Mesothelial cell of epicardium (in vitro differentiated cells): ENCODE measurements around the gene GGACT. TPM values are rescaled to one million over a fixed set of nuclear protein-coding genes. Genes with fewer than 3 reads are reported as not detected.

ENCODE experiments used
- DNase-seq, 2 experiments: peaks; one replicate each; pipeline ENCODE4 v3.0.0; 2021; ENCODE audit warnings: low spot score in 2 of 2; ENCODE audit not compliant: unreplicated experiment in 2 of 2
- H3K27ac Mint-ChIP-seq: 2 replicates; pipeline ENCODE4 v1.8.0; 2021; ENCODE audit warnings: mixed read lengths
- H3K27me3 Mint-ChIP-seq: 2 replicates; pipeline ENCODE4 v1.8.0; 2021; ENCODE audit warnings: low read depth, mixed read lengths
- H3K36me3 Mint-ChIP-seq: 2 replicates; pipeline ENCODE4 v1.8.0; 2021; ENCODE audit warnings: mixed read lengths
- H3K4me1 Mint-ChIP-seq: 2 replicates; pipeline ENCODE4 v1.8.0; 2021; ENCODE audit warnings: mixed read lengths
- H3K4me3 Mint-ChIP-seq: 2 replicates; pipeline ENCODE4 v1.8.0; 2021; ENCODE audit warnings: mild to moderate bottlenecking, moderate library complexity, mixed read lengths
- H3K9me3 Mint-ChIP-seq: 2 replicates; pipeline ENCODE4 v1.8.0; 2021; ENCODE audit warnings: mixed read lengths
- total RNA-seq: library from RNA; stranded (reverse); gene quantifications from 3 replicates; pipeline ENCODE4 v1.2.1, GENCODE V29; 2021
- TF ChIP-seq, protein P1 (sequence below): fragments of 200-600 bp; sonication (generic); IDR thresholded peaks from one replicate; pipeline ENCODE4 v1.5.0; 2021; ENCODE audit warnings: antibody characterized with exemption; ENCODE audit not compliant: unreplicated experiment

GGACT gene
- total RNA-seq, 1 donor from 2014 or later = 6.6 TPM

DNA sequence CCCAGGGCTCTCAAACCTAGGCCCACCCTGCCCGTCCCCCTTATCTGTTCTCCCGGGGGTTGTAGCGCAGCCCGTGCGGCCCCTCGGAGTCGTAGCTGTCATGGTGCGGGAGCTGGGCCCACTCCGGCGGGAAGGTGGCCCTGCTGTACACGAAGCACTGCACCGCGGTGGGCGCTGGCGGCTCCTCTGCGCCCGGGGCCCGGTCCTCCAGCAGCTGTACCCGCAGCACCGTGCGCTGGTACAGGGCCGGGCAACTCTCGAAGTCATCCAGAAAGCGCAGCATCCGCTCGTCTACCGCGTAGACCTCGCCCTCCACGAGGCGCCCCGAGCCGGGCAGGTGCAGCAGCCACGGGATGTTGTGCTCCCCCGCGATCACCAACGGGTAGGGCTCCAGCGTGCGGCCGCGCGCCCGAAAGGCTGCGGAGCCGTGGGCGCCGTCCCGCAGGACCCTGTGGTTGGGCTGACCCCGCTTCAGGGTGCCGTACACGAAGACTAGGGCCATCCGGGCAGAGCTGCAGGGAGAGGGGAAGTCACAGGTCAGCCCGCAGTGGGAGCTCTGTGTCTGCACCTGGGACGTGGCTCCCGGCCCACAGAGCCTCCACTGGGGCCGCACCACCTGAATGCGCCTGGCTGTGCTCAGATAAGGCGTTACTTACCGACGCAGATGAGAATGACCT, 56.4 kb downstream of the GGACT start:
- no peaks in the 10 kb centered on the region for H3K27me3 Mint-ChIP-seq
- no peak overlapping the region for H3K4me3 Mint-ChIP-seq
- no peaks in the 10 kb centered on the region for H3K4me1 Mint-ChIP-seq
- DNase-seq = no peak
- H3K9me3 Mint-ChIP-seq = no peaks in the 10 kb centered on the region
- H3K36me3 Mint-ChIP-seq = peaks cover 27% of the 10 kb centered on the region
- TF ChIP-seq, protein P1, sequence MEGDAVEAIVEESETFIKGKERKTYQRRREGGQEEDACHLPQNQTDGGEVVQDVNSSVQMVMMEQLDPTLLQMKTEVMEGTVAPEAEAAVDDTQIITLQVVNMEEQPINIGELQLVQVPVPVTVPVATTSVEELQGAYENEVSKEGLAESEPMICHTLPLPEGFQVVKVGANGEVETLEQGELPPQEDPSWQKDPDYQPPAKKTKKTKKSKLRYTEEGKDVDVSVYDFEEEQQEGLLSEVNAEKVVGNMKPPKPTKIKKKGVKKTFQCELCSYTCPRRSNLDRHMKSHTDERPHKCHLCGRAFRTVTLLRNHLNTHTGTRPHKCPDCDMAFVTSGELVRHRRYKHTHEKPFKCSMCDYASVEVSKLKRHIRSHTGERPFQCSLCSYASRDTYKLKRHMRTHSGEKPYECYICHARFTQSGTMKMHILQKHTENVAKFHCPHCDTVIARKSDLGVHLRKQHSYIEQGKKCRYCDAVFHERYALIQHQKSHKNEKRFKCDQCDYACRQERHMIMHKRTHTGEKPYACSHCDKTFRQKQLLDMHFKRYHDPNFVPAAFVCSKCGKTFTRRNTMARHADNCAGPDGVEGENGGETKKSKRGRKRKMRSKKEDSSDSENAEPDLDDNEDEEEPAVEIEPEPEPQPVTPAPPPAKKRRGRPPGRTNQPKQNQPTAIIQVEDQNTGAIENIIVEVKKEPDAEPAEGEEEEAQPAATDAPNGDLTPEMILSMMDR = no peak
- no peak overlapping the region for H3K27ac Mint-ChIP-seq

DNA sequence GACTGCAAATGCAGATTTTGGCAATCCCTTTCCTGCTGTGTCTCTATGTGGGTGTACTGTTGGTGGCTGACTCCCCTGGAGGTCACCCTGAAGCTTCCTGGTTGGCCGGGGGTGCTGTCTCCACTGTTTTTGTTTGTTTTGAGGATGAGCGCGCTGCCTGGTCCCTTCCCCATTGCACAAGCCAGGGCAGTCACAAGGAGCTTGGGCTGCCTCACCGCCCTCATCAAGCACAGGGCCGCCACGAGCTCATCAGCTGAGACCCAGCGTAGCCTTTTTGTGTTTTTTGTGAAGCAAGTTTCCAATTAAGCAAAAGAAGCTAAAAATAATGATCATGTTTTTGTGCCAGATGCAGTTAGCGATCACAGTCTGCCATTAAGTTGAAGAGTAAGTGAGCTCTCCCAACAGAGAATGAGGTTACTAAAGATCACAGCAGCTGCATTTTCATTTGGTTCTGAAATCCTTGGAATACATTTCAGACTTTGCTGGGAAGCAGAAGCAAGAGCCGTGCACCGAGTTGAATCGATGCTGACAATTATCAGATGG, 57.8 kb downstream of the GGACT start:
- H3K27ac Mint-ChIP-seq = no peak overlapping the region
- no peak for DNase-seq
- peaks cover 25% of the 10 kb centered on the region for H3K36me3 Mint-ChIP-seq
- H3K4me1 Mint-ChIP-seq = peaks cover 5% of the 10 kb centered on the region
- H3K27me3 Mint-ChIP-seq = no peaks in the 10 kb centered on the region
- no peak overlapping the region for H3K4me3 Mint-ChIP-seq
- H3K9me3 Mint-ChIP-seq = no peaks in the 10 kb centered on the region
- TF ChIP-seq, protein P1 = no peak

DNA sequence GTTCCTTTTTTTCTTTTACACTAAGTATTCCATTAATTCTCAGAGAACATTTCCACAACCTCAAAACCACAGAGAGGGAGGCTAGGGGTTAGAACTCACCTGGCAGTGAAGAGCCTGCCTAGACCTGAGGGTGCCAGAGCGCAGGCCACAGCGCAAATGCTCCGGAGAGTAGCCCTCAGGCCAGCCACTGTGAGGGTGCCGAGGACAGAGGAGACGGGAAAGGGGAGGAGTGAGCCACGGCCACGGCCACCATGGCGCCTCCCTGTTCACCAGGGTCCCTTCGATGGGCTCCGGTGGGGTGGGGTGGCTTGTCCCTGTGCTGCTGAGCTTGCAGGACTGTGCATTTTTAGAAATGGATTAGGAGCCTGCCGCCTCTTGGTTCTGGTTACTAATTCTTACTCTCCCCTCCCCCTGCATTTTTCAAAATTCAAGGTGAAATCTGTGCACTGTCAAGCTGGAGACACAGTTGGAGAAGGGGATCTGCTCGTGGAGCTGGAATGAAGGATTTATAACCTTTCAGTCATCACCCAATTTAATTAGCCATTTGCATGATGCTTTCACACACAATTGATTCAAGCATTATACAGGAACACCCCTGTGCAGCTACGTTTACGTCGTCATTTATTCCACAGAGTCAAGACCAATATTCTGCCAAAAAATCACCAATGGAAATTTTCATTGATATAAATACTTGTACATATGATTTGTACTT, 58.8 kb downstream of the GGACT start:
- H3K36me3 Mint-ChIP-seq = peaks cover 20% of the 10 kb centered on the region
- H3K9me3 Mint-ChIP-seq = no peaks in the 10 kb centered on the region
- no peak for DNase-seq
- H3K27me3 Mint-ChIP-seq = no peaks in the 10 kb centered on the region
- H3K4me1 Mint-ChIP-seq = peaks cover 6% of the 10 kb centered on the region
- TF ChIP-seq, protein P1 = no peak
- H3K4me3 Mint-ChIP-seq = no peak overlapping the region
- H3K27ac Mint-ChIP-seq = no peak overlapping the region

DNA sequence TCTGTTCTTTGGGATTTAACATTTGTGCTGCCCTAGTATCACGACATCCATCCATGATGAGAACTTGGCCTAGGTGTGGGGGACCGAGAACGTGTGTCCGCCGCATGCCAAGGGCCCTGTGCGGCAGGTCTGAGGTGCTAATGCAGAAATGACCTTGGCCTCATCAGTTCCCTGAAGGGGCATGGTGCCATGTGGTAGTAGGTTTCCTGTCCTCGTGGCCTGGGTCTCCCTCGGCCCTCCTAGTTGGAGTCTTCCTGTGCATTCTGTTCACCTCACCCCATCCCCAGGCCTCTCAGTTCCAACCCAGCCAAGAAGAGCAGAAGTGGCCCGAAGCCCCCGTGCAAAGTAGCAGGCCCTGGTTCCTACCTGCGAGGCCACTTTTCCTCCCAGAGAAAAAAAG, 59.8 kb downstream of the GGACT start:
- Mint-ChIP-seq H3K4me3 (no peak overlapping the region), H3K27ac (no peak overlapping the region), H3K9me3 (no peaks in the 10 kb centered on the region), H3K27me3 (no peaks in the 10 kb centered on the region), H3K36me3 (peaks cover 20% of the 10 kb centered on the region), H3K4me1 (peaks cover 6% of the 10 kb centered on the region)
- no peak for DNase-seq
- TF ChIP-seq, protein P1 = no peak

DNA sequence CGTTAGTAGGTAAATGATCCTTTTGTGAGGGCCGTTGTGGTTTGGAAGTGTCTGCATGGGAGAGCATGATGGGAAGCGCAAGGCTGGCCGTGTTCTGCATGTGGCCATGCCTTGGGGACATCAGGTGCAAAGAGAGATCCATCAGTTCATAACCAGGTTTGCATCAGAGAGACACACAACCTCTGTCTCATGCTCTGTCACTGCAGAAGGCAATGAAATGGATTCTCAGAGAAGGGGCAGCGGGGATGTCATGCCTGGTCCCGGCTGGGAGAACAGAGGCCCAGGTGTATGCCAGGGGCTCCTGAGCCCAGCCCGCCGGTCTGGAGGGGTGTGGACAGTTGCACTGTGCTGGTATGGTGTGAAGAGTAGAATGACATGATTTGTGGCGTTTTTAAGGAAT, 60.2 kb downstream of the GGACT start:
- Mint-ChIP-seq H3K36me3 (peaks cover 23% of the 10 kb centered on the region), H3K27ac (no peak overlapping the region)
- DNase-seq = no peak

More for the DNA sequence above, 60.2 kb downstream of the GGACT start:
- peaks cover 6% of the 10 kb centered on the region for H3K4me1 Mint-ChIP-seq
- H3K9me3 Mint-ChIP-seq = no peaks in the 10 kb centered on the region
- TF ChIP-seq, protein P1 = no peak
- no peak overlapping the region for H3K4me3 Mint-ChIP-seq
- H3K27me3 Mint-ChIP-seq = no peaks in the 10 kb centered on the region
